Measurements from ENCODE around the gene PTPRO. TPM values are rescaled to one million over a fixed set of nuclear protein-coding genes. Genes with fewer than 3 reads are reported as not detected.

PTPRO gene
- total and polyA plus RNA-seq, 4 donors: 0.31 to 3.3 (median 1.1) TPM

DNA sequence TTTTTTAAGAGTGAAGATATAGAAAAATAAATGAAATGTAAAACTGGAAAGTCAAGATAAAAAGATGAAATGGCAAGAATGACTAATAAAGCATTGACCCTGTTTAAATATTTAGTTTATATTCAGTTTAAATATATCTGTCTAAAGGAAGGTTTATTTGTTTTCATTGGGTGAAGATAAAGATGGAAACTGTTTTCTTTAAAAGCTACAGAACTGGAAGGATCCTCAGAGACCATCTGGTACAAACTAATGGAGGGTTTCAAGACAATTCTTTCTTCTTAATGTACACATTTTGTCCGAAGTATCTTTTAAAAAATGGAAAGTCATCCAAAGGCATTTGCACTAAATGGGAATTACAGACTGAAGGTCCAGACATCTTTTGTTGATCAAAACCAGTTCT lies 324.3 kb downstream of the PTPRO start:
- H3K27ac ChIP-seq (ENCODE audit: low read depth in 1 of 2, low read length in 2 of 2): no peak overlapping the region

More for the DNA sequence above, 324.3 kb downstream of the PTPRO start:
- Histone ChIP-seq H3K9me3 (ENCODE audit: control insufficient read depth in 4 of 4, low read length in 3 of 4) (no peaks in the 10 kb centered on the region), H3K4me1 (ENCODE audit: control insufficient read depth in 4 of 4, insufficient read depth in 4 of 4, low read length in 3 of 4) (no peaks in the 10 kb centered on the region), H3K4me3 (ENCODE audit: low read depth in 1 of 3, low read length in 3 of 3) (no peak overlapping the region), H3K36me3 (ENCODE audit: control insufficient read depth in 4 of 4, insufficient read depth in 3 of 4, low read depth in 1 of 4, low read length in 3 of 4) (peaks cover 0 to 22% (median 9%) of the 10 kb centered on the region in 4 donors), H3K27me3 (ENCODE audit: control insufficient read depth in 4 of 4, insufficient read depth in 4 of 4, low read length in 3 of 4) (no peaks in the 10 kb centered on the region), H3K9ac (ENCODE audit: low read depth in 1 of 2, low read length in 2 of 2) (no peak overlapping the region)
- TF ChIP-seq, protein P1, sequence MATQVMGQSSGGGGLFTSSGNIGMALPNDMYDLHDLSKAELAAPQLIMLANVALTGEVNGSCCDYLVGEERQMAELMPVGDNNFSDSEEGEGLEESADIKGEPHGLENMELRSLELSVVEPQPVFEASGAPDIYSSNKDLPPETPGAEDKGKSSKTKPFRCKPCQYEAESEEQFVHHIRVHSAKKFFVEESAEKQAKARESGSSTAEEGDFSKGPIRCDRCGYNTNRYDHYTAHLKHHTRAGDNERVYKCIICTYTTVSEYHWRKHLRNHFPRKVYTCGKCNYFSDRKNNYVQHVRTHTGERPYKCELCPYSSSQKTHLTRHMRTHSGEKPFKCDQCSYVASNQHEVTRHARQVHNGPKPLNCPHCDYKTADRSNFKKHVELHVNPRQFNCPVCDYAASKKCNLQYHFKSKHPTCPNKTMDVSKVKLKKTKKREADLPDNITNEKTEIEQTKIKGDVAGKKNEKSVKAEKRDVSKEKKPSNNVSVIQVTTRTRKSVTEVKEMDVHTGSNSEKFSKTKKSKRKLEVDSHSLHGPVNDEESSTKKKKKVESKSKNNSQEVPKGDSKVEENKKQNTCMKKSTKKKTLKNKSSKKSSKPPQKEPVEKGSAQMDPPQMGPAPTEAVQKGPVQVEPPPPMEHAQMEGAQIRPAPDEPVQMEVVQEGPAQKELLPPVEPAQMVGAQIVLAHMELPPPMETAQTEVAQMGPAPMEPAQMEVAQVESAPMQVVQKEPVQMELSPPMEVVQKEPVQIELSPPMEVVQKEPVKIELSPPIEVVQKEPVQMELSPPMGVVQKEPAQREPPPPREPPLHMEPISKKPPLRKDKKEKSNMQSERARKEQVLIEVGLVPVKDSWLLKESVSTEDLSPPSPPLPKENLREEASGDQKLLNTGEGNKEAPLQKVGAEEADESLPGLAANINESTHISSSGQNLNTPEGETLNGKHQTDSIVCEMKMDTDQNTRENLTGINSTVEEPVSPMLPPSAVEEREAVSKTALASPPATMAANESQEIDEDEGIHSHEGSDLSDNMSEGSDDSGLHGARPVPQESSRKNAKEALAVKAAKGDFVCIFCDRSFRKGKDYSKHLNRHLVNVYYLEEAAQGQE (IDR thresholded peaks at IDR 0.05): no peak
- TF ChIP-seq, protein P2, sequence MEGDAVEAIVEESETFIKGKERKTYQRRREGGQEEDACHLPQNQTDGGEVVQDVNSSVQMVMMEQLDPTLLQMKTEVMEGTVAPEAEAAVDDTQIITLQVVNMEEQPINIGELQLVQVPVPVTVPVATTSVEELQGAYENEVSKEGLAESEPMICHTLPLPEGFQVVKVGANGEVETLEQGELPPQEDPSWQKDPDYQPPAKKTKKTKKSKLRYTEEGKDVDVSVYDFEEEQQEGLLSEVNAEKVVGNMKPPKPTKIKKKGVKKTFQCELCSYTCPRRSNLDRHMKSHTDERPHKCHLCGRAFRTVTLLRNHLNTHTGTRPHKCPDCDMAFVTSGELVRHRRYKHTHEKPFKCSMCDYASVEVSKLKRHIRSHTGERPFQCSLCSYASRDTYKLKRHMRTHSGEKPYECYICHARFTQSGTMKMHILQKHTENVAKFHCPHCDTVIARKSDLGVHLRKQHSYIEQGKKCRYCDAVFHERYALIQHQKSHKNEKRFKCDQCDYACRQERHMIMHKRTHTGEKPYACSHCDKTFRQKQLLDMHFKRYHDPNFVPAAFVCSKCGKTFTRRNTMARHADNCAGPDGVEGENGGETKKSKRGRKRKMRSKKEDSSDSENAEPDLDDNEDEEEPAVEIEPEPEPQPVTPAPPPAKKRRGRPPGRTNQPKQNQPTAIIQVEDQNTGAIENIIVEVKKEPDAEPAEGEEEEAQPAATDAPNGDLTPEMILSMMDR (IDR thresholded peaks at IDR 0.05; ENCODE audit: low read depth, low read length, missing input control): no peak
- TF ChIP-seq FOXA2 (IDR thresholded peaks at IDR 0.05): no peak
- 0% methylated on average over 1 of the region's 1 CpG for WGBS
- DNase-seq (ENCODE audit: low spot score): no peak

Other genes starting within 250 kb of the PTPRO start
- gene RERG, start 101.1 kb upstream of the PTPRO start, total RNA-seq: 1 to 10 TPM; 1.0 to 1.4 TPM
- gene RERG, start 101.1 kb upstream of the PTPRO start, polyA plus RNA-seq: 1 to 10 TPM; 1.0 to 1.2 TPM

All from liver (tissue), 9 donors.